Stimulated activated CD8-positive, alpha-beta memory T cell treated with anti-CD3 and anti-CD28 coated beads, Interleukin-7, amount 100 ng/mL, for 4 hours (primary cell): Measurements from ENCODE around the gene RBBP8NL.

Source experiments
- DNase-seq, 2 donors: peaks; one replicate each; pipeline ENCODE4 v3.0.0-alpha.2; 2020; ENCODE audit warnings: low read depth in 2 of 2

Gene RBBP8NL

DNA sequence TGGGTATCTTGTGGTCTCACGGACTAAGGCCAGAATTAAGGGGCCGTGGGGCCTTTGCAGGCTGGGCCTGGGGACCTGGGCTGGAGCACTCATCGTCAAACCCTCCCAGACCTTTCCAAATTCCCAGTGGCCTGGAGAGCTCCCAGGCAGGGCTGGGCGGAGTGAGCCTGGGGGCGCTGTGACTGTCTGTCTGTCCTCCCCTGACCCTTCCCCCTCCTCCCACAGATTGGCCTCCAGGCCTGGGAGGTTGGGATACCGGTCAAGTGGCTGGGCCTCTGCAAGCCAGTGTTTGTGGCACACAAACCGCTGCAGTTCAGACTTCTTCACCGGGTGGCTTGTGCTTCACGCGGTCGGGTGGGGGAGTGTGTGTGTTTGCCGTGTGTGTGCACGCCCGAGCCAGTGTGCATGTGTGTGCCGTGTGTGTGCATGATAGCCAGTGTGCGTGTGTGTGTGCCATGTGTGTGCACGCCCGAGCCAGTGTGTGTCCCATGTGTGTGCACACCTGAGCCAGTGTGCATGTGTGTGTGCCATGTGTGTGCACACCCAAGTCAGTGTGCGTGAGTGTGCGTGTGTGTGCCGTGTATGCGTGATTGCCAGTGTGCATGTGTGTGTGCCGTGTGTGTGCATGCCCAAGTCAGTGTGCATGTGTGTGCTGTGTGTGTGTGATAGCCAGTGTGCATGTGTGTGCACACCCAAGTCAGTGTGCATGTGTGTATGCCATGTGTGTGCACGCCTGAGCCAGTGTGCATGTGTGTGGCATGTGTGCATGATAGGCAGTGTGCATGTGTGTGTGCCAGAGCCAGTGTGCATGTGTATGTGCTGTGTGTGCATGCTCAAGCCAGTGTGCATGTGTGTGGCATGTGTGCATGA is 6.3 kb downstream of the RBBP8NL start:
- no peak for DNase-seq

DNA sequence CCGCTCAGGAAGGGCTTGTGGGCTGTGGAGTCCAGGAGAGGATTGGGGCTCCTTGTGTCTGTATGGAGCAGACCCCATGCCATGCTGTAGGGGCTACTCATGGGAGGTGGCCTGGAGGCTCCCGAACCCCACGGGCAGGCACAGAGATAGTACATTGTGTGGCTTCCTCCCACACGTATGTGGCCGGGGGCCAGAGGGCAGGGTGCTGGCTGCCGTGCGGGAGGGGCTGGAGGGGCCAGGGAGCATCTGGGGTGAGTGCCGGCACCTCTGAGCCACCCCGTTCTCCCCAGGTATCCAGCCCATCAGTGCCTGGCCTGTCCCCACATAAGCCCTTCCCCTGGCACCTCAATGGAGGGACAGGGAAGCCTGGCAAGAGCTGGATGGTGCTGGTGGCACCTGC is 7.6 kb downstream of the RBBP8NL start:
- DNase-seq = no peak

GRCh38 chr20:62418709-62419487 is 8.4 kb downstream of the RBBP8NL start:
- DNase-seq = no peak

GRCh38 chr20:62417981-62418708 is 9.2 kb downstream of the RBBP8NL start:
- DNase-seq = no peak

DNA sequence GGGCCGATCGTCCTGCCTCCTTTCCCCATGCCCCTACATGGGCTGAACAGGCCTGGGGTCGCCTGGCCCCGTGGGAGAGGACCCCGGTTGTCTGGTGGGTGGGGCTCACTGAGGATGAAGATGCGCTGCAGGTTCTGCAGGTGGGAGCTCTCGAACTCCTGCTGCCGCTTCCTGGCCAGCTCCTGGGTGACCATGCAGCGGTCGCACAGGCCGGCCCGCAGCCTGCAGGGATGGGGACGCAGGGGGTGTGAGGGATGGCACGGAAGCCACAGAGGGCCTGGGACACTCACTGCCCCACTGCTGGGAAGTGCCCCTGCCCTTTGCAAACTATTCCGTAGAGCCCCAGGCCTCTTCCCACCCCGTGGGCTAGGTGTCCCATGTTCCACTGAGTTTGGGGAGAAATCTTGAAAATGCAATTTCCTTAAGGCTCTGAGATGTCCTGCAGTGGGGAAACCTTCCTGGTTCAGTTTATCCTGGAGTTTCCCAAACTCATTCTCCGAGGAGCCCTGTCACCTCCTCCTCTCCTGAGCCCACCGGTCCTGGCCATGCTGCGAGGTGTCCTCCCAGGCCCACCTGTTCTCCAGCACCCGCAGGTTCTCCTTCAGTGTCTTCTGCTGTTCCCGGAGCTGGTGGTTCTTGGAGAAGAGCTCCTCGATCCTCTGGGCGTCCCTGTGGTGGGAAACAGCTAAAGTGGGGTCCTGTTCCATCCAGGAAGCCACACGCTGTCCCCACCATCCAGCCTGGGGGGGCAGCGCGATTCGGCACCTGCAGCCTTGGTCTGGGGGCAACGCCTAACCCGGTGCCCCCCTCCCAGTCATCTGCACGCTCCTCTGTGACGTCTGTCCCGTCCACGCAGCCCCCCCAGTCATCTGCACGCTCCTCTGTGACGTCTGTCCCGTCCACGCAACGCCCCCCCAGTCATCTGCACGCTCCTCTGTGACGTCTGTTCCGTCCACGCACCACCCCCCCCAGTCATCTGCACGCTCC is 10.4 kb downstream of the RBBP8NL start:
- no peak for DNase-seq

GRCh38 chr20:62415354-62416111 is 11.8 kb downstream of the RBBP8NL start:
- no peak for DNase-seq

DNA sequence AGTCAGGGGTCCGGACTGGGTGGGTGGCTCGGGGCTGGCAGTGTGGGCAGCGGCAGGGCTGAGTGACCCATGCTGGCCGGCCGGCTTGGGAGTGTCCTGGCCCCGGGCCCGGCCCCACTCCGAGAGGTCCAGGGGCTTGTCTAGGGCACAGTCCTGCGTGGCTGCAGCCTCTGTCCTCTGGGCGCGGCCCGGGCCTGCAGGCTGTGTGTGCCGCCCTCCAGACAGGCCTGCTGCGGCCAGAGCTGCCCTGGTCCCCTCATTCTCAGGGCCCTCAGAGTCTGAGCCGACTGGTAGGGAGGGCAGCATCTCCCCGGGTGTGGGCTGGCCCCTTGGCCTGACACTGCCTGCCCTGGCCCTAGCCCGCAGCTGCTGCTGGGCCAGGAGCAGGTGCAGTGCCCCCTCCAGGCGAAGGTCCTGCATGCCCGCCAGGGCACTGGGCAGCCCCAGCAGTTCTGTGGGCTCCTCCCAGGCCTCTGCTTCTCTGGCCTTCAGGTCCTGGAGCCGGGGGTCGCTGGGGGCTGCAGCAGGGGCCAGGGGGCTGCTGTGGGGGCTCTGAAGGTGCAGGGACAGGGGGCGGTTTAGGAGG is 13.3 kb downstream of the RBBP8NL start:
- DNase-seq = no peak

DNA sequence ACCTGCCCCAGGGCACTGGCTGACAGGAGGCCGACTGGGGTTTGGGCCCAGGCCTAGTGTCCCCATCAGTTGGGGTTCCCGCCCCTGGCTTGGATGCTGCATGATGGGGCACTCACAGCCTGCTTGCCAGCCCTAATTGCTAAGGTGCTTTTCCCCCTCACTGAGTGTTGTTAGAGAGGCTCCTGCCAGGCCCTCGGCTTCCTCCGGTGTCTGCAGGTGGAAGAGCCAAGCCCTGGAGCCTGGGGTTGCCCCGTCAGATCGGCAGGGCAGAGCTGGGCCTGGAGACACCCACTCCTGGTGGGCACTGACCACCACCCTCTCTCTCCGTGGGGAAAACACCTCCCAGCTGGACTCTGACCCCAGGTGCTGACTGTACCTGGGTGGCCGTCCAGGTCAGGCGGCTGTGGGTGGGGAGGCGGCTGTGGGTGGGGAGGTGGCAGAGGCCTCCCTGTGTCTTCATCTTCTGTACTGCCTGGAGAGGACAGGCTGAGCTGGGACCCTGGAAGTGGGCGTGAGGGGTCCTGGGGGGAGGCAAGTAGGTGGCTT is 14.2 kb downstream of the RBBP8NL start:
- DNase-seq = no peak

DNA sequence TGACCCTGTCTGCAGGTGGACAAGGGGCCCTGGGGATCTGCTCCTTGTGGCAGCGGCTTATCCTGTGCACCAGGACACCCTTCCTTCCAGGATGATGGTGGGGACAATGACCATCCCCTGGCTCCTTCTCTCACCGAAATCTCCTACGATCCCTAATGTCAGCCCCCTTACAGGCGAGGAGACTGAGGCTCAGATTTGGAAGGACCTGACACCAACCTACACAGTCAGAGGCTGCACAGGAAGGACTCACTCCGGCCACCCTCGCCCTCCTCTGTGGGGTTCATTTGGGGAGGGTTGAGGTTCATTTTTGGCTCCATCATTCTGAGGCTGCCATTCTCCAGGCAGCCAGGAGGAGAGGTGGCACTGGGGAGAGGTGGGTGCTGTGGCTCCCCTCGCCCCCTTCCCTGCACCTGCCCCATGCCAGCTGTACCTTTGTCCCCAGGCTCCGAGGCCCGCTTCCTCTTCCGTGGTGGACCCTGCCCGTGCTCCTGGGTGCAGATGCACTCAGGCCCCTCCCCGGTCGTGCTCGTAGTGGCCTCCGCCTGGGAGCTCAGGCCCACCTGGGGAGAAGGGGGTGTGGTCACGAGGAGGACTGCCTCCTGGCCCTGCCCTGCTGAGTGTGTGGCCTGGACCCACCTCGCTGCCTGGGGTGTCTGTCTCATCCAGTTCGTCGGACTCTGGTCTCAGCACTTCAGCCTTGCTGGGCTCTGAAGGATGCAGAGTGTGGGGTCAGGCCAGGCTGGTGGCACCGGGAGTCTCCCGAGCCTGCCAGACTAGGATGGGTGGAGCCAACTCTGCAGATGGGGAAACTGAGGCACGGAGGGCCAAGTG is 14.9 kb downstream of the RBBP8NL start:
- no peak for DNase-seq

DNA sequence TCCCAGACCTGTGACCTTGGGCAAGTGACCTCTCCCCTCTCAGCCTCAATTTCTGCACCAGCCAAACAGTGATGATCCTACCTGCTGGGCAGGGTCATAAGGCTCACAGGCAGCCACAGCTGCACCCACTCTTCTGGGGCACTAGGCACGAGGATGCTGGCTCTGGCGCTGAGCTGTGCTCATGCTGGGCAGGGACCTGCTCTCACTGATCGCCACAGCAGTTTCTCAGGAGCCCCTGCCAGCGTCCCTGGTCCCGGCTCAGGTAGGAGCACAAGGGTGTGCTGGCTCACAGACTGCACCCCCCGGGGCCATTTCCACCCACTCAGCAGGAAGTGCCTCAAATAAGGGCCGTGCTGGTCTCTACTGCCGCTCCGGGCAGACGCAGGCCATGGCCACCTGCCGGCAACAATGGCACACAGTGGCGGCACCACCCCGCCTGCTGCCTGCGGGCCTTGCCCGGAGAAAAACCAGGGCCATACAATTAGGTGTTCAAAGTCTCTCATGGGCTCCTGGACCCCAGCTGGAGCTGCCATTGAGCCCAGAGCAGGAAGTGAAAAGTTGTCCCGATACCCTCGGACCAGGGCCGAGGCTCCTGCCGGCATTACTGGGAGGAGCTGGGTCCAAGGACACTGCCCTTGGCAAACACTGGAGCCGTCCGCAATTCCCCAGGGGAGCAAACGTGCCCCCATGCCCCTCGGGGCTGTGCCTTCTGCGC is 15.7 kb downstream of the RBBP8NL start:
- DNase-seq = no peak

GRCh38 chr20:62410746-62411478 is 16.4 kb downstream of the RBBP8NL start:
- no peak for DNase-seq

GRCh38 chr20:62409931-62410745 is 17.2 kb downstream of the RBBP8NL start:
- DNase-seq = no peak

DNA sequence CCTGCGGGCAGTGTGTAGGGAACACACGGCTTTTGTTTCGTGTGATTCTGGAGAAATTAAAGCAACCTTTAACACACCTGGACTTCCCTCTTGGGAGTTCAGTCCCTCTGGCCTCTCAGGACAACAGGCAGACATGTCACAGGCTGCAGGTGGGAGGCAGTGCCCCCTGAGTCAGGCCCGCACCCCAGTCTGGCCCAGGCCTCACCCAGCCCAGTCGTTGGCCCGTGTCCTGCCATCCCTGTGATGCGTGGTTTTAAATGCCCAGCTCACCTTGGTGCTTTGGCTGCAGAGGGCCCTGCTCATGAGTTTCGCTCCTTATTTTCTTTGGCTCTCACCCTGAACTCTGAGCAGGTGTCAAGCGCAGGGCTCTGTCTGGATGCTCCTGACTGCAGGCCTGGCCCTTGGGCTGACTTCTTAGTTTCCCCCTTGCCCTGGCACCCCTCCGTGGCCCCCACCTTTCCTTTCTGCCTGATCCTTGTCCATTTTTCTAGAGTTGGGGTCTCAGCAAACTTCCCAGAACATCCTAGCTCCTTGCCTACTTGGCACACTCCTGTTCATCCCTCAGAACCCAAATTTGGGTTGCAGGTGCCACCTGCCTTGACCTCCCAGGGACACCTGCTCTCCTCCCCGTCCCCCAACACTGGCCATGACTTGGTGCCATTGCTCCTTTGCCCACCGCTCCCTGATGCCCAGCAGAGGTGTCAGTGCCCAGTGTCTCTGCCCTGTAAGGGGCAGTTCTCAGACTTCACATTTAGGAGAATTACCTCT is 18.1 kb downstream of the RBBP8NL start:
- DNase-seq = no peak

GRCh38 chr20:62408640-62409039 is 18.7 kb downstream of the RBBP8NL start:
- no peak for DNase-seq

DNA sequence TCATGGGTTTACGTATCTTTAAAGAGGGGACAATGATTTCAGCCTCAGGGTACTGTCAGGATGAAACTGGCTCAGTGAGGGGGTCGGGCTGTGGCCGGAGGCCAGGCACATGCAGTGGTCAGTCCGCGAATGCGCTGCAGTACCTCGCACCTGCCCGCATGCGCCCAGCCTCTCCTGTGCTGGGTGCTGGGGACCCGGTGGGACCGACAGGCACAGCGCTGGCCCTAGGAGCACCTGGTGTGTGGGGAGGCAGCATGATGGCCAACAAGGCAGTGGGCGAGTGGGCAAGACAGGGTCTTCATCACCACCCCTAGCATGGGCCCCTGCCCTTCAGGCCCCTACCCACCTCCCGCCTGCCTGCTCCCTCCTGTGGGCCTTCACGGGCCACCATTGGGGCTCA is 19.3 kb downstream of the RBBP8NL start:
- no peak for DNase-seq
